HepG2 (cell line): Measurements from ENCODE around the gene UCKL1. TPM values are rescaled to one million over a fixed set of nuclear protein-coding genes. Genes with fewer than 3 reads are reported as not detected.

Source experiments
- AHR ChIP-seq: IDR thresholded peaks from 2 replicates; pipeline ENCODE4 v1.6.1; 2018; ENCODE audit warnings: missing genetic modification reagents, missing compliant biosample characterization
- E2F2 ChIP-seq: sonication (generic); formaldehyde crosslinking; IDR thresholded peaks from 2 replicates; pipeline ENCODE4 v1.4.0; 2020; ENCODE audit warnings: missing genetic modification reagents, borderline replicate concordance
- GATAD2A ChIP-seq: IDR thresholded peaks from 2 replicates; pipeline ENCODE4 v1.6.1; 2016
- MLX ChIP-seq: IDR thresholded peaks from 2 replicates; pipeline ENCODE4 v1.6.1; 2016
- MXI1 ChIP-seq: IDR thresholded peaks from 3 replicates; pipeline ENCODE4 v1.6.1; 2012; ENCODE audit warnings: low read depth, low read length, inconsistent platforms, borderline replicate concordance
- REPIN1 ChIP-seq: sonication (generic); formaldehyde crosslinking; IDR thresholded peaks from 2 replicates; pipeline ENCODE4 v1.8.0; 2022; ENCODE audit warnings: missing genetic modification reagents, low read depth, mild to moderate bottlenecking, borderline replicate concordance
- SKI ChIP-seq: fragments of 450-650 bp; IDR thresholded peaks from one replicate; pipeline ENCODE4 v1.6.1; 2018; ENCODE audit warnings: mild to moderate bottlenecking; ENCODE audit not compliant: partially characterized antibody
- SNAPC2 ChIP-seq: sonication (generic); formaldehyde crosslinking; IDR thresholded peaks from 2 replicates; pipeline ENCODE4 v1.8.1; 2022; ENCODE audit warnings: mild to moderate bottlenecking, missing genetic modification reagents
- SOX6 ChIP-seq, 2 experiments: fragments of 450-650 bp in 1 of 2; sonication (generic) in 1 of 2; formaldehyde crosslinking in 1 of 2; IDR thresholded peaks; 2 replicates each; pipeline versions ENCODE4 v1.4.0 to v1.6.1; 2017 to 2020; ENCODE audit warnings: antibody characterized with exemption in 1 of 2, mild to moderate bottlenecking in 1 of 2, missing genetic modification reagents in 1 of 2
- TFAP4 ChIP-seq: sonication (generic); IDR thresholded peaks from 2 replicates; pipeline ENCODE4 v1.6.1; 2016; ENCODE audit warnings: low read depth, borderline replicate concordance
- YY1 ChIP-seq: IDR thresholded peaks from 2 replicates; pipeline ENCODE4 v1.6.1; 2011; ENCODE audit warnings: low read length, low read depth, moderate library complexity, mild to moderate bottlenecking; ENCODE audit not compliant: insufficient read depth, insufficient replicate concordance
- ZFP36L1 ChIP-seq: sonication (generic); formaldehyde crosslinking; IDR thresholded peaks from 2 replicates; pipeline ENCODE4 v1.8.0; 2022; ENCODE audit warnings: mild to moderate bottlenecking, missing genetic modification reagents, moderate library complexity
- ZMAT3 ChIP-seq: sonication (generic); formaldehyde crosslinking; conservative IDR thresholded peaks from 2 replicates; pipeline ENCODE4 v1.7.0; 2021; ENCODE audit warnings: missing genetic modification reagents
- ZMYM4 ChIP-seq: sonication (generic); formaldehyde crosslinking; IDR thresholded peaks from 2 replicates; pipeline ENCODE4 v1.8.1; 2023; ENCODE audit warnings: mild to moderate bottlenecking, missing genetic modification reagents
- polyA plus RNA-seq, 8 experiments: library from polyadenylated mRNA; depleted of rRNA in 3 of 8; stranded (reverse) in 7 of 8; unstranded in 1 of 8; fragments of >200 nt; fragmentation: Illumina TruSeq in 4 of 8; extraction: Trizol in 4 of 8; gene quantifications; 2 replicates each; pipeline versions ENCODE4 v1.2.1 to v1.2.3, GENCODE V29; 2011 to 2016; ENCODE audit warnings: low read depth in 4 of 8, missing spikeins in 1 of 8, mixed read lengths in 1 of 8; ENCODE audit not compliant: insufficient read depth in 1 of 8
- total RNA-seq, 5 experiments: library from RNA; depleted of rRNA; stranded (reverse); fragments of >200 nt; fragmentation: Illumina TruSeq; extraction: Trizol; gene quantifications; 2 replicates each; pipeline ENCODE4 v1.2.3, GENCODE V29; 2016; ENCODE audit warnings: low read depth in 1 of 5
- TF ChIP-seq, protein P1 (sequence below): IDR thresholded peaks from 2 replicates; pipeline ENCODE4 v1.6.1; 2016; ENCODE audit warnings: missing compliant biosample characterization, missing genetic modification reagents, borderline replicate concordance
- TF ChIP-seq, protein P2 (sequence below): sonication (generic); formaldehyde crosslinking; conservative IDR thresholded peaks from 2 replicates; pipeline ENCODE4 v1.4.0; 2020; ENCODE audit warnings: missing genetic modification reagents
- TF ChIP-seq, protein P3 (sequence below): sonication (generic); formaldehyde crosslinking; conservative IDR thresholded peaks from 2 replicates; pipeline ENCODE4 v1.4.0; 2020; ENCODE audit warnings: mild to moderate bottlenecking, missing genetic modification reagents, moderate library complexity
- TF ChIP-seq, protein P4 (sequence below): sonication (generic); formaldehyde crosslinking; IDR thresholded peaks from 2 replicates; pipeline ENCODE4 v1.4.0; 2020; ENCODE audit warnings: missing genetic modification reagents; ENCODE audit errors: not compliant biosample characterization

Gene UCKL1
- total and polyA plus RNA-seq, 2 of the 13 experiments (the other 11 are each of a cell fraction or from before 2014, with no cell fraction given), result 50.2 to 126 TPM

GRCh38 chr20:63977739-63978276, 21.6 kb upstream of the UCKL1 start (continued):
- TF ChIP-seq YY1, result peak; percentile 24
- TF ChIP-seq SKI, result no peak
- TF ChIP-seq, protein P1, sequence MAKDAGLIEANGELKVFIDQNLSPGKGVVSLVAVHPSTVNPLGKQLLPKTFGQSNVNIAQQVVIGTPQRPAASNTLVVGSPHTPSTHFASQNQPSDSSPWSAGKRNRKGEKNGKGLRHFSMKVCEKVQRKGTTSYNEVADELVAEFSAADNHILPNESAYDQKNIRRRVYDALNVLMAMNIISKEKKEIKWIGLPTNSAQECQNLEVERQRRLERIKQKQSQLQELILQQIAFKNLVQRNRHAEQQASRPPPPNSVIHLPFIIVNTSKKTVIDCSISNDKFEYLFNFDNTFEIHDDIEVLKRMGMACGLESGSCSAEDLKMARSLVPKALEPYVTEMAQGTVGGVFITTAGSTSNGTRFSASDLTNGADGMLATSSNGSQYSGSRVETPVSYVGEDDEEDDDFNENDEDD (CRISPR knock-in tag), result peak; percentile 70; the same call in 1 of the 2 replicates
- TF ChIP-seq SOX6 (IDR thresholded peaks at IDR 0.05), result no peak
- TF ChIP-seq SOX6 (CRISPR knock-in tag; IDR thresholded peaks at IDR 0.05), result no peak
- TF ChIP-seq GATAD2A (CRISPR knock-in tag), result peak; percentile 88
- TF ChIP-seq, protein P2, sequence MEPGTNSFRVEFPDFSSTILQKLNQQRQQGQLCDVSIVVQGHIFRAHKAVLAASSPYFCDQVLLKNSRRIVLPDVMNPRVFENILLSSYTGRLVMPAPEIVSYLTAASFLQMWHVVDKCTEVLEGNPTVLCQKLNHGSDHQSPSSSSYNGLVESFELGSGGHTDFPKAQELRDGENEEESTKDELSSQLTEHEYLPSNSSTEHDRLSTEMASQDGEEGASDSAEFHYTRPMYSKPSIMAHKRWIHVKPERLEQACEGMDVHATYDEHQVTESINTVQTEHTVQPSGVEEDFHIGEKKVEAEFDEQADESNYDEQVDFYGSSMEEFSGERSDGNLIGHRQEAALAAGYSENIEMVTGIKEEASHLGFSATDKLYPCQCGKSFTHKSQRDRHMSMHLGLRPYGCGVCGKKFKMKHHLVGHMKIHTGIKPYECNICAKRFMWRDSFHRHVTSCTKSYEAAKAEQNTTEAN (CRISPR knock-in tag), result 0 out of 2 replicates have a peak, but pooled peaks have one; percentile 43
- peak; percentile 64; the same call in 1 of the 2 replicates for TF ChIP-seq AHR
- no peak for TF ChIP-seq E2F2
- no peak for TF ChIP-seq ZMYM4 (CRISPR knock-in tag)
- no peak for TF ChIP-seq SNAPC2 (CRISPR knock-in tag)
- TF ChIP-seq, protein P3, sequence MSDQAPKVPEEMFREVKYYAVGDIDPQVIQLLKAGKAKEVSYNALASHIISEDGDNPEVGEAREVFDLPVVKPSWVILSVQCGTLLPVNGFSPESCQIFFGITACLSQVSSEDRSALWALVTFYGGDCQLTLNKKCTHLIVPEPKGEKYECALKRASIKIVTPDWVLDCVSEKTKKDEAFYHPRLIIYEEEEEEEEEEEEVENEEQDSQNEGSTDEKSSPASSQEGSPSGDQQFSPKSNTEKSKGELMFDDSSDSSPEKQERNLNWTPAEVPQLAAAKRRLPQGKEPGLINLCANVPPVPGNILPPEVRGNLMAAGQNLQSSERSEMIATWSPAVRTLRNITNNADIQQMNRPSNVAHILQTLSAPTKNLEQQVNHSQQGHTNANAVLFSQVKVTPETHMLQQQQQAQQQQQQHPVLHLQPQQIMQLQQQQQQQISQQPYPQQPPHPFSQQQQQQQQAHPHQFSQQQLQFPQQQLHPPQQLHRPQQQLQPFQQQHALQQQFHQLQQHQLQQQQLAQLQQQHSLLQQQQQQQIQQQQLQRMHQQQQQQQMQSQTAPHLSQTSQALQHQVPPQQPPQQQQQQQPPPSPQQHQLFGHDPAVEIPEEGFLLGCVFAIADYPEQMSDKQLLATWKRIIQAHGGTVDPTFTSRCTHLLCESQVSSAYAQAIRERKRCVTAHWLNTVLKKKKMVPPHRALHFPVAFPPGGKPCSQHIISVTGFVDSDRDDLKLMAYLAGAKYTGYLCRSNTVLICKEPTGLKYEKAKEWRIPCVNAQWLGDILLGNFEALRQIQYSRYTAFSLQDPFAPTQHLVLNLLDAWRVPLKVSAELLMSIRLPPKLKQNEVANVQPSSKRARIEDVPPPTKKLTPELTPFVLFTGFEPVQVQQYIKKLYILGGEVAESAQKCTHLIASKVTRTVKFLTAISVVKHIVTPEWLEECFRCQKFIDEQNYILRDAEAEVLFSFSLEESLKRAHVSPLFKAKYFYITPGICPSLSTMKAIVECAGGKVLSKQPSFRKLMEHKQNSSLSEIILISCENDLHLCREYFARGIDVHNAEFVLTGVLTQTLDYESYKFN, result peak; percentile 69
- TF ChIP-seq ZMAT3 (CRISPR knock-in tag), result no peak
- TF ChIP-seq ZFP36L1 (CRISPR knock-in tag), result no peak
- TF ChIP-seq REPIN1, result 0 out of 2 replicates have a peak, but pooled peaks have one; percentile 58
- peak; percentile 99 for TF ChIP-seq MXI1
- TF ChIP-seq, protein P4, sequence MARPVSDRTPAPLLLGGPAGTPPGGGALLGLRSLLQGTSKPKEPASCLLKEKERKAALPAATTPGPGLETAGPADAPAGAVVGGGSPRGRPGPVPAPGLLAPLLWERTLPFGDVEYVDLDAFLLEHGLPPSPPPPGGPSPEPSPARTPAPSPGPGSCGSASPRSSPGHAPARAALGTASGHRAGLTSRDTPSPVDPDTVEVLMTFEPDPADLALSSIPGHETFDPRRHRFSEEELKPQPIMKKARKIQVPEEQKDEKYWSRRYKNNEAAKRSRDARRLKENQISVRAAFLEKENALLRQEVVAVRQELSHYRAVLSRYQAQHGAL (CRISPR knock-in tag), result no peak
- peak; percentile 73; the same call in 1 of the 2 replicates for TF ChIP-seq MLX
- TF ChIP-seq TFAP4, result peak; percentile 98
